ENCODE data around the gene CTRL.
"Not testable (repeated sequence)": the region's sequence is repeated elsewhere in the genome, so short reads cannot be mapped to it uniquely, and the experiment has no call there.

CTRL gene

DNA sequence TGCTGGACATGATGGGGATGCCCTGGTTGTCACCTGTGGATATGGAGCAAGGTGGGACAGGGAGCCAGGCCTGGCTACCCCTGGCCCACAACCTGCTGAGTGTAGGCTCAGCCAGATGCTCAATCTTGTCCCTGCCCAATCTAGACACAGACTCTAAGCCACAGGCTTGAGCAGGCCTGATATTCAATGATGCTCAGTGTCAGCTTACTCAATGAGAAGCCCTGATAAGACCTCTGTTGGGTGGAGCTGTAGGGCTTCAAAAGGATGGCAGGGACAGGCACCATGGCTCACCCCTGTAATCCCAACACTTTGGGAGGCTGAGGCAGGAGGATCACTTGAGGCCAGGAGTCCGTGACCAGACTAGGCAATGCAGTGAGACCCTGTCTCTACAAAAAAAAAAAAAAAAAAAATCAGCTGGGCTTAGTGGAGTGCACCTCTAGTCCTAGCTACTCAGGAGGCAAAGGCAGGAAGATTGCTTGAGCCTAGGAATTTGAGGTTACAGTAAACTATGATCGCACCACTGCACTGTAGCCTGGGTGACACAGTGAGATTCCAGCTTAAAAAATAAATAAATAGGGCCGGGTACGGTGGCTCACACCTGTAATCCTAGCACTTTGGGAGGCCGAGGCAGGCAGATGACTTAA lies 8.9 kb upstream of the CTRL start:
- no peak for DNase-seq

DNA sequence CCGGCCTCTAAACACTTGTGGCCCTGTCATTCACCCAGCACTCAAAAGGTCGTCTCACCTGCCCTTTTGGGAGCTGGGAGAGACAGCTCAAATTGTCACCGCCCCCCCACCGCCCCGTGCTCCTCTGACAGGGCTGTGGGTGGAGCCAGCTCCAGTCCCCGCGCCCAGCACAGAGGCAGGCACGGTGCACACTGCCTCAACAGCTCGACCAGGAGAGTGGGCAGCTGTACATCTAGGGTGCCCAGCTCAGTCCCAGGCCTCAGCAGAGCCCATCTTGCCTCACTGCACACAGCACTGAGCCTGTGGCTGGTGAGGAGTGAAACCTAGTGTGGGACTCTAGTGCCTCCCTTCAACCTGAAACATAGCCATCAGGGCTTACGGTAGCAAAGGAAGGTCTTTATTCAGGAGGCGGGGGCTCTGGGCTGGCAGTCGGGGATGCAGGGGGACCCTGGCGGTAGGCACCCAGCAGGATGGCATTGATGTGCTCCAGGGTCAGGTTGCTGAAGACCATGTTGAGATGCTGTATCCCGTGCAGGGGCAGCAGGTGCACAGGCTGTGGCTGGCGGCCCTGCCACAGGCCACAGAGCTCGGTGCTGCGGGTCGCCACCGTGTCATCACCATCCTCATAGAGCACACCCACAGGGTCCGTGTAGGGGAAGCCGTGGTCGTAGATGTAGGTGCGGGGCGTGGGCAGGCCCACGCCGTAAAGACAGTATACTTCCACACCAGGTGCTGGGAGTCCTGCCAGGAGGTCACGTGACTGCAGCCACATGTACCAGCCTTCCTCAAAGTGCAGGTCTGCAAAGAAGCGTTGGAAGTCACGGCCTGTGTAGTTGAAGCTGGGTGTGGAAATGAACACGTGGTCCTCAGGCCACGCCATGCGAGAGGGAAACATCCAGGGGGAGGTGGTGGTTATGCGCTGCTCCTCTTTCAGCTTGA lies 8.1 kb upstream of the CTRL start:
- DNase-seq: no peak

DNA sequence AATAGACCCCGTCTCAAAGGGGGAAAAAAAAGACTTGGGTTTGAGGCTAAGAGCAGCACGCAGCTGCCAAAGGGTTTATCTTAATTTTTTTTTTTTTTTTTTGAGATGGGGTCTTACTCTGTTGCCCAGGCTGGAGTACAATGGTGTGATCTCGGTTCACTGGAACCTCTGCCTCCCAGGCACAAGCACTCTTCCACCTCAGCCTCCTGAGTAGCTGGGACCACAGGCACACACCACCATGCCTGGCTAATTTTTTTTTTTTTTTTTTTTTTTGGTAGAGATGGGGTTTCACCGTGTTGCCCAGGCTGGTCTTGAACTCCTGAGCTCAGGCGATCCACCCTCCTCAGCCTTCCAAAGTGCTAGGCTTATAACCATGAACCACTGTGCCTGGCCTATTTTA lies 6.1 kb upstream of the CTRL start:
- DNase-seq: not testable (repeated sequence)

DNA sequence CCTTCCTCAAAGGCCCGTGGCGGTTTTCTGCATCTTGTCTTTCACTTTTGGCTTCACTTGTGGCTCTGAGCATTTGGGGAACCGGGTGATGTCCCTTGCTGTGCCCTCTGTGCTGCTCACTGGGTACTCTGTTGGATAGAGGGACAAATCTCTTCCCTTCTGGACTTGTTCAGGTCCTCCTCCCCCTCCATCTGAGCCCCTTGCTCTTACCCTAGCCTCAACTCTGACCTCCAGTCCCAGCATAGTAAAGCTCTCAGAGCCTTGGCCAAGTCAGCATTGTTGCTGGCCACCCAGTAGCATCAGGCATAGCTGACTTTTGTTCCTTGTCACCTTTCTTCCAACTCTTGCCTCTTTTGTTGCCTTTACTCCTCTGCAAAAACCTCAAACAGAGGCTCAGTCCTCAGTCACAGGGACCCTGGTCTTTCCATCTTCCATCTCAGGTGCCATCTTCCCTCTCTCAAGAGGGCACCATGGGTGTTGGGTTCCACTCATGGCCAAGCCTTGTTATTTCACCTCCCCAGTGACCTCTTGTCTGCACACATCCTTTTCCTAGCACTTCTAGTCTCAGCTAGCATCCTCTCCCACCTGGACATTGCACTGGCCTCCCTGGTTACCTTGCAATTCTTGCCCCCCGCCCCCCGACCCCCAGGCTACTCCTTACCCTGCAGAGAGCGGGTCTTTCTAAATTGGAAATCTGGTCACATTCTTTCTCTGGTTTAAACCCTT lies 5.4 kb upstream of the CTRL start:
- no peak for DNase-seq

DNA sequence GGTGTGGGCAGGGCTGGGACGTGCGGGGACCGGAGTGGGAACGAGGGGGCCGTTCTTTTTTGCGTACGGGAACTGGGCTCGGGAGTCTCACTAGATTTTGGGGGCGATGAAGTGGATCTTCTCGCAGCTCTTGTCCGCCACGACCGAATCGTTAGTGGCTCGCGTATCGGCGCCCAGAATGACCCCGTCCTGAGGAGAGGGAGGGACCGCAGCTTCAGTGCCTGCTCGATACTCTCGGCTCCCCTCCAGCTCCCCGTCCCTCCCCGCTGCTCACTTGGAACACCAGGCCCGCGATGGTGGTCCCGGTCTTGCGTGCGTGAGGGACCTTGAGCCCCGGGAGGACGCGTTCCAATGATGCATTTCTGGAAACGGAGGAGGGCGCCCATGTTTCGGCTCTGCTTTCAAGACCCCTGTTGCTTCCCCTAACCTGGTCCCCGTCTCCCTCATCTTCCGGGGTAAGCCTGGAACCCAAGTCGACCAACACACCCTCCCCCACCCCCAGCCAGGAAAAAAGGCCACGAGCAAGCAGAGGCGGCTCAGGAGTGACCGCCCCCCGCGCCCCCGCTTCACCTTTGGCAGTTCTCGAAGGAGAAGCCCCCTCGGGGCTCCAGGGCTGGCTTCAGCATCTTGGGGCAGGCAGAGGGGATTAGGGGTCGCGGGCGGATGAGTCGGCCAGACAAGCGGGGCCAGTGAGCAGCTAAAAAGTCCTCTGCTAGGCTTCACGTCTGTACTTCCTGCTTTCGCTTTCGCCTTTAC lies 4.6 kb upstream of the CTRL start, which contains the start of gene PSMB10:
Gene PSMB10, minus strand, starts transcription at position 727 of the 756 bp plus-strand sequence. Its CDS starts 101 bp downstream, at position 626.
- DNase-seq: peak in 1 of 2 experiments; percentile 17

DNA sequence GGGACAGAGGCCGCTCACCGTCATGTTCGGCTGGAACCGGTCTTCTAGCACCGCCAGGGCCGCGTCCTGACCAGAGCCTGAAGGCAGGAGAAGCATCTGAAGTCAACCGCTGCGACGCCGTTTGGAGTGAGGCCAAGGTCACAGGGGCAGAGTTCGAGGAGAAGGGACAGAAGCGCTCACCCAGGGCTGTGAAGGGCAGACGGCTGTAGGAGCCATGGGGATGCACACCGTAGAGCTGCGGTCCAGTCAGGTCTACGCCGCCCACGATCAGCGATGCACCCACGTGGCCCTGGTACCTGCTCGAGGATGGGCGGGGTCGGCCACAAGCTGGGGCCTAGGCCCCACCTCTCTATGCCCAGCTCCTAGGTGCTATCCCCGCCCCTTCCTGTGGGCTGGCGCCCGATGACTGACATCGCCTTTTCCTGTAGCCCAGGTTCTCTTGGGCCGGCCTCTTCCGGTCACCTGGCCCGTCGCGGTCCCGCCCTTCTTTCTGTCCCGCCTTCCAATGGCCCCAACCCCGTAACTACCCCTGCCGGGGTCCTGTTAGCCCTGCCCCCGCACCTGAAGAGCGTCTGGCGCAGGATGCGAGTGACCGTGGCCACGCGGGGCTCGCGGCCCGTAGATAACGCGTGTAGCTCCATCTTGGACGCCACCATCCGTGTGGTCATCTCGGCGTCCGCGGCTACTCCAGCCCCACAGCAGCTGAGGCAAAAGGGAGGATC lies 3.9 kb upstream of the CTRL start:
- DNase-seq: peak; percentile 96 to 97

DNA sequence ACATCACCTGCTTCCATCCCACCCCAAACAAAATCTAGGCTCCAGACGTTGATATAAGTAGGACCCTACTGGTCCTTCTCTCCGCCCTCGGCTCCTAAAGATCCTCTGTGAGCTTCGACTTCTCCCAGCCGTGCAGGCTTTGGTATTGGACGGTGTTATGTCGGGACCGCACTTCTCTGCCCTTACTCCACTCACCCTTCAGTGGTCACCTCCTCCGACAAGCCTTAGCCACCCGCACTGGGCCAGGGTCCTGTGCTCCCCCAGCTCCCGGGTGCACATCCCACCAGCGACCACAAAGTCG lies 3.4 kb upstream of the CTRL start:
- DNase-seq: no peak

DNA sequence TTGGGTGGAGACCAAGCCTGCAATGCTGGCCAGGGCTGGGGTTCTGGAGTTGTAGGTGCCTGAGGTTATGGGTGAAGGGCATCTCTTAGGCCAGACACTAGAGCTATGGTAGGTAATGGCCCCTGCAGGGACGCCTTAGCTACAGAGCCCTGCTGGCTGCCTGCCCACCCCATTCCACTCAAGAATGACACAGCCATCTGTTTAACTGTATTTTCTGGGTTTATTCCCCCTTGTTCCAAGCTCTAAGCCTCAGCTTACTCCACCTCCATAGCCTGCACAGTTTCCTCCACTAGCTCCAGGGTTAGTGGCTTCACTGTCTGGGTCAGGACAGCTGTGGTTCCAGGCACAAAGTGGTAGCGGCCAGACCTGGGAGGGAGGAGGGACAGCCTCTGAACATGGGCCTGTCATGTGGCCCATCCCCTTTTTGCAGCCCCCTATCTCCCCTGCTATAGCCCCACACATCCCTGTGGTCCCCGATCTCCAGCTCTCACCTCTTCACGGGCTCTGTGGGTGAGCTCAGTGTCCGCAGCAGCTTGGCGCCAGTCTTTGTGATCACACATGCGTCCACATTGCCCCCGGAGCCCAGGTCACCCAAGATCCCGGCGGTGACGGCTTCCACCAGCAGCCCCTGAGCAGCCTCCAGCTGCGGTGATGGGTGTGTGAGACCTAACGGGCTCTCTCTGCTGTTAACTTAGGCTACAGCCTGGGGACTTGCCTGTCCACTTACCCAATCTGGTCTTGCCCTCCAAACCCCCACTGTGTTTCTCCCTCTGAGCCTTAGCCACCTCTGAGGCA lies 2.8 kb upstream of the CTRL start:
- peak in 1 of 2 experiments; percentile 12 for DNase-seq

DNA sequence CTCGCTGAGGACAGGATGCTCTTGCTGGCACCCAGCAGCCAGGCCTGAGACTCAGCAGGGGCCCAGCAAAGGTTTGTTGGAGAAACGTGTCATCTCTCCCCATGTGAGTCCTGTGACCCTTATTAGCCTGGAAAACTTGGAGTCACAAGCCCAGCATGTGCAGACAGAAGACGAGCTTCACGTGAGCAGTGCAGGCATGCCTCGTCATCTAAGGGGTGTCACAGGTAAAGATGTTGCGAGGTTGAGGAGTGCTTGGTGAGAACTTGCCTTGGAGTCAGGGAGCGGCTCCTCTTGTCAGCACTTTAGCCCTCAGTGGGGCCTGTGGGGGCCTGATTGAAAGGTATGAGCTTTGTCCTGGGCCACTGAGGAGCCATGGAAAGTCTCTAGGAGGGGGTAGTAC lies 2.1 kb upstream of the CTRL start:
- no peak for DNase-seq

DNA sequence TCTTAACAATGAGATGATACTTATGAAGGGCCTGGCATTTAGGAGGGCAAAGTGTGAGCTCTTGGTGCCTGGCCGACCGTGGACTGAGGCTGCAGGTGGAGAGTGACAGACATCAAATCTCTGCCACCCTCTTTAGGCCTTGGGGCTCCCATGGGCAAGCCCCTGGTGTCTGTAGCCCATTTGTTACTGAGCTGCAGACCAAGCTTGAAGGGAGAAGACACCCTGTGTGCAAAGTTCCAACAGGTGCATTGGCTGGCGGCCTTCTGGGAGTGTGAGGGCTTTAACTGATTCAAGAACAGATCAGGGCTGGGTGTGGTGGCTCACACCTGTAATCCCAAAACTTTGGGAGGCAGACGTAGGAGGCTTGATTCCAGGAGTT lies 789 bp upstream of the CTRL start:
- DNase-seq: no peak

DNA sequence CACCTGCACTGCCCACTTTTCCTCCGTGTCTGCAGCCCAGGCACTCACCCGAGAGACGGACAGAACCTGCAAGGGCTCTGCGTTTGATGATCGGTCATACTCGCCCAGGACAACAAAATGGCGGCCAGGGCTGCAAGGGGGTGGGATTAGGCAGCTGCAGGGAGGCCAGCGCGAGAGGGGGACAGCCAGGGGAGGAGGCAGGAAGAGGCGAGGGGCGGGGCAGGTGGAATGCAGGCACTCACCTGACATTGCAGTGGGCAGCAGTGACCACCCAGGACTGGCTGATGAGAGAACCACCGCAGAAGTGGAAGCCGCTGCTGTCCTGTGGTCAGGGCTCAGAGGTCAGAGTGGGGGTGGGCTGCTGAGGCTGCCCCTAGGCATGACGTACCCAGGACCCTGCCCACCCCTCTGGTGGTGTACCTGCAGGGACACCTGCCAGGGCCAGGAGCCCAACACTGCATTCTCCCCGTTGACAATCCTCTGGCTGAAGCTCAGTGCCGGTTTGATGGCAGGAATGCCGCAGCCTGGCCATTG lies 917 bp downstream of the CTRL start:
- DNase-seq: no peak

DNA sequence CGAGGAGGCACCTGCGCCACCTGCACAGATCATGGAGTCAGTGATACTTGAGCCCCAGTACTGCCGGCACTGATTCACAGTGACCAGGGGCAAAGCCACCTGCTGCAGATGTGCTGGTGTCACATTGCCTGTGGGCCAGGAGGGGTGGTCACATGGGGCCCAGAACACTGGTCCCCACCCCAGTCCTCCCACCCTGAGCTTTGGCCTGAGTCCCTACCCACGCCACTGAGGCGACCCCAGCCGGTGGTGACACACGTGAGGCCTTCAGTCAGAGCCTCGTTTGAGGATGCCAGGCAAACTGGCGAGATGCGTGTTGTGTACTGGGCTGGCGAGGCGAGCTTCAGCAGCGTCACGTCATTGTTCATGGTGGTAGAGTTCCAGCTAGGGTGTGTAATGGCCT lies 1.5 kb downstream of the CTRL start:
- no peak for DNase-seq

DNA sequence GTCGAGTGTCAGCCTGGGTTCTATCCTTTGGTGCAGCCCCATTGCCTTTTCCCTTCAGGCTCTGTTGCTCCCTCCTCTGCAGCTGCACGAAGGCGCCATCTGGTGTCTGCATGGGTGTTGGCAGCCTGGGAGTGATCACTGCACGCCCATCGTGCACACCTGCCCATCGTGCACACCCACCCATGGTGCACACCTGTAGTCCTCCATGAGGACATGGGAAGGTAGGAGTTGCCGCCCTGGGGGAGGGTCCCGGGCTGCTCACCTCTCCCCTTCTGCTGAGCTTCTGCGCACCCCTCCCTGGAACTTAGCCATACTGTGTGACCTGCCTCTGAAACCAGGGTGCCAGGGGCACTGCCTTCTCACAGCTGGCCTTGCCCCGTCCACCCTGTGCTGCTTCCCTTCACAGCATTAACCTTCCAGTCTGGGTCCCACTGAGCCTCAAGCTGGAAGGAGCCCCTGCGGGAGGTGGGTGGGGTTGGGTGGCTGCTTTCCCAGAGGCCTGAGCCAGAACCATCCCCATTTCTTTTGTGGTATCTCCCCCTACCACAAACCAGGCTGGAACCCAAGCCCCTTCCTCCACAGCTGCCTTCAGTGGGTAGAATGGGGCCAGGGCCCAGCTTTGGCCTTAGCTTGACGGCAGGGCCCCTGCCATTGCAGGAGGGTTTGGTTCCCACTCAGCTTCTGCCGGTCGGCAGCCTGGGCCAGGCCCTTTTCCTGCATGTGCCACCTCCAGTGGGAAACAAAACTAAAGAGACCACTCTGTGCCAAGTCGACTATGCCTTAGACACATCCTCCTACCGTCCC lies 2.9 kb downstream of the CTRL start:
- peak; percentile 42 to 55 for DNase-seq

DNA sequence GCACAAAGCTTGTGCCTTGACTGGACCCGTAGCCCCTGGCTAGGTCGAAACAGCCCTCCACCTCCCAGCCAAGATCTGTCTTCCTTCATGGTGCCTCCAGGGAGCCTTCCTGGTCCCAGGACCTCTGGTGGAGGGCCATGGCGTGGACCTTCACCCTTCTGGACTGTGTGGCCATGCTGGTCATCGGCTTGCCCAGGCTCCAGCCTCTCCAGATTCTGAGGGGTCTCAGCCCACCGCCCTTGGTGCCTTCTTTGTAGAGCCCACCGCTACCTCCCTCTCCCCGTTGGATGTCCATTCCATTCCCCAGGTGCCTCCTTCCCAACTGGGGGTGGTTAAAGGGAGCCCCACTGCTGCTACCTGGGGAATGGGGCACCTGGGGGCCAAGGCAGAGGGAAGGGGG lies 3.5 kb downstream of the CTRL start:
- no peak for DNase-seq

DNA sequence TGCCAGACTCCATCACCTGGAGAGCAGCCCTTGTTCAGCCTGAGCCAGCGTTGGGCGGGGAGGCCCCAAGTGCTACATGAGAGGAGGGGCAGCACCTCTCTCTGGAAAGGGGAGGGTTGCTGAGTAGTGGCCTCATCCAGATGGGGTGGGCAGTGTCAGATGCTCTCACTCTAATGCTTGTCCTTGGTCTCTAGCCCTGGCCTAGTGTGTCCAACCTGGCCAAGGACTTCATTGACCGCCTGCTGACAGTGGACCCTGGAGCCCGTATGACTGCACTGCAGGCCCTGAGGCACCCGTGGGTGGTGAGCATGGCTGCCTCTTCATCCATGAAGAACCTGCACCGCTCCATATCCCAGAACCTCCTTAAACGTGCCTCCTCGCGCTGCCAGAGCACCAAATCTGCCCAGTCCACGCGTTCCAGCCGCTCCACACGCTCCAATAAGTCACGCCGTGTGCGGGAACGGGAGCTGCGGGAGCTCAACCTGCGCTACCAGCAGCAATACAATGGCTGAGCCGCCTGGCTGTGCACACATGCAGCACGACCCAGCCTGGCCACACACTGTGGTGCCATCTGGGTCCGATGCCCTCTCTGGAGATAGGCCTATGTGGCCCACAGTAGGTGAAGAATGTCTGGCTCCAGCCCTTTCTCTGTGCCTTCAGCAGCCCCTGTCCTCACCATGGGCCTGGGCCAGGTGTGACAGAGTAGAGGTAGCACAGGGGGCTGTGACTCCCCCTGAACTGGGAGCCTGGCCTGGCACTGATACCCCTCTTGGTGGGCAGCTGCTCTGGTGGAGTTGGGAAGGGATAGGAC lies 4.3 kb downstream of the CTRL start:
- no peak for DNase-seq

DNA sequence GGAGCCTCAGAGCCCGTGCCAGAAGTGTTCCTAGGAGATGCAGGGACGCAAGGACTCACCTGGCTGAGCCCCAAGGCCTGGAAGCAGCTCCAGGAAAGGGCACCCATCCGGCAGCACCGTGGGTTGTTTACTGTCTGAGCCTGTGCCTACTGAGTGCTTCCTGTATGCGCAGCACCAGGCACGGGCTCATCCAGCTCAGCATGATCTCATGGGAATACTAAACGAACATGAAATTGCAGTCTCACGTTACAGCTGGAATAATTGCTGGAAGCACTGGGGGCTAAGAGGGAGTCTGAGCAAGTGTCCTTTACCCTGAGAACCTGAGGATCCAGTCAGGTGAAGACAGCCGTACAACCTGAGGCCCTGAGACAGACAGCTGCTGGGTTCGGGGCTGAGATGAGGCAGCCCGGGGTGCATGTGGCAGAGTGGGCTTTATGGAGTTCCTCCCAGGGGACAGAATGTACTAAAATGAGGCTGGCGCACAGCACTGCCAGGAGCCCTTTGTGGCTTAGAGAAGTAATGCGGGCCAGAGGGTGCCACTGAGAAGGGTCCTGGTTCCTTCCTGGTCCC lies 5.4 kb downstream of the CTRL start:
- peak; percentile 57 to 73 for DNase-seq

DNA sequence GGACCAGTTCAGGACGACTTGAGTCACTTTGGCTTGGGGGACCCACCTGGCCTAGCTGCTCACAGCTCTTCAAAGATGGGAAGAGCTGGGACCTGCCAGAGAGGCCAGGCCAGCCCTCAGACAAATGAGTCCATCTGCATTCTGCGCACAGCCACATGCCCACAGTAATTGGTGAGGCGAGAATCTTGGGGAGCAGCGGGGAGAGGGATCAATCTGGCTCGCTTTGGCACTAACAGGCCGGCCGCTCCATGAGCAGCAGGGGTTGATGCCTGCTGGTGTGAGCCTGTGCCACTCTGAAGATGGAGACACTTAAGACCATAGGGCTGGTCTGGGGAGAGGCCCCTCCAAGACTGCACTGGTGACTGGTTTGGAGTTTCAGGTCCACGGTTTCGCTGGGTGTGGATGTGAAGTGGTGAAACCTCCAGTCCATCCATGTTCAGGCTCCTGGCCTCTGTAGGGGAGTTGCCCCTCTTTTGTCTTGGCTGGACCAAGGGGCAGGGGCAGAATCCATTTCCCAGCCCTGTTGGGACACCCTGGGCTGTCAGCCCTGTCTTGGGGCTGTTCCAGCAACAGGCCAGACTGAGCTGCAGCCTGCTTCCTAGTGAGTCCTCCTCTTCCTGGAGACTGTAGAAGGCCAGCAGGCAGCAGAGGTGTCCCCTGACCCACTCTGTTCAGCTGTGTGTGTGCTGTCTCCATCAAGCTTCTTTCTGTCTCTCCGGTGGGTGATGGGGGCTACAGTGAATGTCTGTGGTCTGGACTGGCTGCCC lies 7.3 kb downstream of the CTRL start:
- DNase-seq: no peak
